Keratinocyte (primary cell): ENCODE measurements around the gene IPO11. TPM values are rescaled to one million over a fixed set of nuclear protein-coding genes. Genes with fewer than 3 reads are reported as not detected.

Experiments used
- DNase-seq: peaks from one replicate; pipeline ENCODE4 v3.0.0-alpha.2; 2011; ENCODE audit warnings: low read depth, missing footprints, low spot score
- FAIRE-seq: peaks from 2 replicates; lab custom pipeline; 2011; peaks lifted over from hg19 to GRCh38; lab: Jason Lieb, UNC
- H2AFZ ChIP-seq: 2 replicates; pipeline ENCODE4 v1.6.0; 2012; ENCODE audit warnings: low read length, control low read depth, inconsistent platforms; ENCODE audit not compliant: control insufficient read depth
- H3K27ac ChIP-seq: 2 replicates; pipeline ENCODE4 v1.5.1; 2011; ENCODE audit warnings: low read length; ENCODE audit not compliant: control insufficient read depth, insufficient read depth
- H3K27me3 ChIP-seq: 3 replicates; pipeline ENCODE4 v1.6.0; 2011; ENCODE audit warnings: low read length; ENCODE audit not compliant: control insufficient read depth, insufficient read depth; ENCODE audit errors: extremely low read depth
- H3K36me3 ChIP-seq, 2 experiments: 2 replicates in 1 of 2; 3 replicates in 1 of 2; pipeline ENCODE4 v1.5.1; 2011; ENCODE audit warnings: low read length in 2 of 2, mild to moderate bottlenecking in 1 of 2; ENCODE audit not compliant: control insufficient read depth in 2 of 2, insufficient read depth in 2 of 2; ENCODE audit errors: extremely low read depth in 1 of 2
- H3K4me1 ChIP-seq: 3 replicates; pipeline ENCODE4 v1.5.1; 2011; ENCODE audit warnings: low read length; ENCODE audit not compliant: control insufficient read depth, insufficient read depth; ENCODE audit errors: extremely low read depth
- H3K4me2 ChIP-seq: 3 replicates; pipeline ENCODE4 v1.6.0; 2011; ENCODE audit warnings: low read depth, low read length; ENCODE audit not compliant: control insufficient read depth, insufficient read depth; ENCODE audit errors: extremely low read depth
- H3K4me3 ChIP-seq, 3 experiments: fragments of 200-600 bp in 1 of 3; sonication (generic) in 1 of 3; 2 replicates in 2 of 3; 3 replicates in 1 of 3; pipeline ENCODE4 v1.5.1; 2011 to 2016; ENCODE audit warnings: low read length in 3 of 3, mild to moderate bottlenecking in 3 of 3, control low read depth in 2 of 3, inconsistent platforms in 1 of 3, low read depth in 1 of 3, mixed read lengths in 1 of 3, mixed run types in 1 of 3, moderate library complexity in 1 of 3; ENCODE audit not compliant: control insufficient read depth in 2 of 3, insufficient read depth in 2 of 3; ENCODE audit errors: extremely low read depth in 1 of 3
- H3K79me2 ChIP-seq: 2 replicates; pipeline ENCODE4 v1.6.0; 2012; ENCODE audit warnings: low read length; ENCODE audit not compliant: control insufficient read depth, insufficient read depth
- H3K9ac ChIP-seq: 3 replicates; pipeline ENCODE4 v1.6.0; 2011; ENCODE audit warnings: low read length; ENCODE audit not compliant: control insufficient read depth, insufficient read depth; ENCODE audit errors: extremely low read depth
- H3K9me1 ChIP-seq: 3 replicates; pipeline ENCODE4 v1.6.0; 2011; ENCODE audit warnings: low read length; ENCODE audit not compliant: control insufficient read depth, insufficient read depth; ENCODE audit errors: extremely low read depth
- H3K9me3 ChIP-seq: 2 replicates; pipeline ENCODE4 v1.5.1; 2012; ENCODE audit warnings: low read depth, low read length; ENCODE audit not compliant: control insufficient read depth
- H4K20me1 ChIP-seq: 3 replicates; pipeline ENCODE4 v1.6.0; 2011; ENCODE audit warnings: low read length; ENCODE audit not compliant: control insufficient read depth, insufficient read depth; ENCODE audit errors: extremely low read depth
- EZH2 ChIP-seq: IDR thresholded peaks from one replicate; pipeline ENCODE4 v1.6.1; 2012; ENCODE audit warnings: inconsistent platforms, mild to moderate bottlenecking, low read length, moderate library complexity
- dilution Hi-C: fragments of 300-500 bp; cut with MboI; formaldehyde crosslinking; loops from one replicate; pipeline ENCODE4 v1.7.0; 2020; ENCODE audit warnings: low sequenced_read_pairs; ENCODE audit not compliant: extremely low pct_ligation_motif_present
- polyA plus RNA-seq, 5 experiments: library from polyadenylated mRNA; depleted of rRNA in 3 of 5; stranded (reverse) in 3 of 5; stranded (forward) in 1 of 5; unstranded in 1 of 5; fragments of >200 nt; gene quantifications; 1 replicate in 1 of 5; 2 replicates in 3 of 5; 3 replicates in 1 of 5; pipeline versions ENCODE4 v1.2.1 to v1.2.3, GENCODE V29; 2011 to 2012; ENCODE audit warnings: missing spikeins in 2 of 5, low read depth in 1 of 5, low replicate concordance in 1 of 5
- TF ChIP-seq, protein P1 (sequence below), 3 experiments: IDR thresholded peaks in 1 of 3; conservative IDR thresholded peaks in 1 of 3; optimal IDR thresholded peaks in 1 of 3; 2 replicates in 2 of 3; 3 replicates in 1 of 3; pipeline versions ENCODE3 to v1.5.1; 2011; ENCODE audit warnings: low read length in 3 of 3, mild to moderate bottlenecking in 3 of 3, moderate library complexity in 2 of 3, control low read depth in 1 of 3, inconsistent platforms in 1 of 3; ENCODE audit not compliant: insufficient read depth in 2 of 3; ENCODE audit errors: extremely low read depth in 1 of 3

The IPO11 gene
- polyA plus RNA-seq, 1 donor (not counting 4 experiments of a cell fraction or from before 2014, with no cell fraction given): 34.7 TPM

DNA sequence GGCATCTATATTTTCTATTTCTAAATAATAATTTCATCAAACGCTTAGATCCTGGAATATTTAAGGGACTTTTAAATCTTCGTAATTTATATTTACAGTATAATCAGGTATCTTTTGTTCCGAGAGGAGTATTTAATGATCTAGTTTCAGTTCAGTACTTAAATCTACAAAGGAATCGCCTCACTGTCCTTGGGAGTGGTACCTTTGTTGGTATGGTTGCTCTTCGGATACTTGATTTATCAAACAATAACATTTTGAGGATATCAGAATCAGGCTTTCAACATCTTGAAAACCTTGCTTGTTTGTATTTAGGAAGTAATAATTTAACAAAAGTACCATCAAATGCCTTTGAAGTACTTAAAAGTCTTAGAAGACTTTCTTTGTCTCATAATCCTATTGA lies 167.2 kb downstream of the IPO11 start:
- FAIRE-seq: no peak
- dilution Hi-C loops: no loop called here
- H3K79me2 ChIP-seq: no peaks in the 10 kb centered on the region
- no peak overlapping the region for H3K4me3 ChIP-seq
- no peak for DNase-seq
- no peaks in the 10 kb centered on the region for H3K36me3 ChIP-seq
- H3K27ac ChIP-seq: no peak overlapping the region
- no peaks in the 10 kb centered on the region for H3K9me3 ChIP-seq
- no peaks in the 10 kb centered on the region for H3K9me1 ChIP-seq
- H3K27me3 ChIP-seq: no peaks in the 10 kb centered on the region
- no peak overlapping the region for H3K9ac ChIP-seq
- no peak overlapping the region for H2AFZ ChIP-seq
- no peaks in the 10 kb centered on the region for H4K20me1 ChIP-seq
- H3K4me1 ChIP-seq: no peaks in the 10 kb centered on the region
- TF ChIP-seq EZH2: no peak
- TF ChIP-seq, protein P1, sequence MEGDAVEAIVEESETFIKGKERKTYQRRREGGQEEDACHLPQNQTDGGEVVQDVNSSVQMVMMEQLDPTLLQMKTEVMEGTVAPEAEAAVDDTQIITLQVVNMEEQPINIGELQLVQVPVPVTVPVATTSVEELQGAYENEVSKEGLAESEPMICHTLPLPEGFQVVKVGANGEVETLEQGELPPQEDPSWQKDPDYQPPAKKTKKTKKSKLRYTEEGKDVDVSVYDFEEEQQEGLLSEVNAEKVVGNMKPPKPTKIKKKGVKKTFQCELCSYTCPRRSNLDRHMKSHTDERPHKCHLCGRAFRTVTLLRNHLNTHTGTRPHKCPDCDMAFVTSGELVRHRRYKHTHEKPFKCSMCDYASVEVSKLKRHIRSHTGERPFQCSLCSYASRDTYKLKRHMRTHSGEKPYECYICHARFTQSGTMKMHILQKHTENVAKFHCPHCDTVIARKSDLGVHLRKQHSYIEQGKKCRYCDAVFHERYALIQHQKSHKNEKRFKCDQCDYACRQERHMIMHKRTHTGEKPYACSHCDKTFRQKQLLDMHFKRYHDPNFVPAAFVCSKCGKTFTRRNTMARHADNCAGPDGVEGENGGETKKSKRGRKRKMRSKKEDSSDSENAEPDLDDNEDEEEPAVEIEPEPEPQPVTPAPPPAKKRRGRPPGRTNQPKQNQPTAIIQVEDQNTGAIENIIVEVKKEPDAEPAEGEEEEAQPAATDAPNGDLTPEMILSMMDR (optimal IDR thresholded peaks at IDR 0.05 in 1 of 3, IDR thresholded peaks at IDR 0.05 in 1 of 3, conservative IDR thresholded peaks at IDR 0.05 in 1 of 3; ENCODE audit: extremely low read depth in 1 of 3, insufficient read depth in 2 of 3, low read length in 3 of 3): no peak
- no peak overlapping the region for H3K4me2 ChIP-seq

DNA sequence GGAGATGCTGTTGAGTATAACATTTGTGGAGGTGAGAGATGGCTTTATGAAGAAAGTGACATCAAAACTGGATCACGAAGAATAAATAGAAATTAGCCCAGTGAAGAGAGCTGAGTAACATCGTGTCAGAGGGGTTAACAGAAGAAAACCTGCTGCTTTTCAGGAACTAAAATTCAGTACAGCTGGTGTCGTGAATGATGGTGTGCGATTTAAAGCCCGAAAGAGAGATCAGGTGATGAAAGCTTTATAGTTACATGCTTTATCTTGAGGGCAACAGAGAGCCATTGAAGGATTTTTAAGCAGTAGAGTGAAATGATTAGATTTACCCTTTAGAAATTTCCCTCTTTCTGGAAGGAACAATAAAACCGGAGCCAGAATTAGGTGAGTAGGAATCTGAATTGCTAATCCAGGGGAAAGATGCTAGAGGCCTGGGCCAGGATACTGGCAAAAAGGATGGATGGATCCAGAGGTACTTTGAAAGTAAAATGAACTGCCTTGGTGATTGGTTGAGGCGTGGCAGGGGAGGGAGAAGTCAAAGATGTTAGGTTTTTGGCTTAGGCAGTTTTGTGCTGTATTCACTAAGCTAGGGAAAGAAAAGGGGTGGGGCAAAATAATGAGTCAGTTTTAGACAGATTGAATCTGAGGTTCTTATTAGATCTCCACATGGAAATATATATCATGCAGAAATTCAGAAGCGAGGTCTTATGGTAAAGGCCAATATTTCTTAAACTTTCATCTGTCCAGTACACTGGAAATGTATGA lies 169.5 kb downstream of the IPO11 start:
- Histone ChIP-seq H4K20me1 (no peaks in the 10 kb centered on the region), H3K4me3 (no peak overlapping the region), H3K9me1 (no peaks in the 10 kb centered on the region), H3K4me1 (no peaks in the 10 kb centered on the region), H2AFZ (no peak overlapping the region), H3K79me2 (no peaks in the 10 kb centered on the region), H3K4me2 (no peak overlapping the region), H3K27me3 (no peaks in the 10 kb centered on the region), H3K36me3 (no peaks in the 10 kb centered on the region), H3K9me3 (no peaks in the 10 kb centered on the region), H3K9ac (no peak overlapping the region), H3K27ac (no peak overlapping the region)
- no peak for DNase-seq
- no peak for TF ChIP-seq EZH2
- FAIRE-seq: no peak
- dilution Hi-C loops: no loop called here
